ENCODE measurements around the gene DRAXIN.
A peak's percentile ranks its signal among the peaks of the same experiment; 100 is the strongest.

DRAXIN gene

GRCh38 chr1:11675325-11675724 lies 16.2 kb upstream of the DRAXIN start:
- Histone ChIP-seq H3K9ac (ENCODE audit: low read depth, low read length) (no peak overlapping the region), H3K36me3 (ENCODE audit: insufficient read depth, low read length) (peaks cover 77% of the 10 kb centered on the region), H3K27ac (ENCODE audit: low read length) (no peak overlapping the region), H3K4me1 (ENCODE audit: insufficient read depth, low read length) (peaks cover 19% of the 10 kb centered on the region), H2AFZ (ENCODE audit: low read depth, low read length) (no peak overlapping the region), H3K4me3 (ENCODE audit: low read depth in 1 of 2, low read length in 2 of 2) (no peak overlapping the region), H3K4me2 (ENCODE audit: insufficient read depth, low read length) (no peak overlapping the region), H4K20me1 (ENCODE audit: insufficient read depth, low read length) (peaks cover 48% of the 10 kb centered on the region), H3K9me3 (ENCODE audit: insufficient read depth, low read length, severe bottlenecking) (no peaks in the 10 kb centered on the region), H3K79me2 (ENCODE audit: insufficient read depth, low read length) (peaks cover 22% of the 10 kb centered on the region), H3K27me3 (ENCODE audit: insufficient read depth, low read length, poor library complexity) (no peaks in the 10 kb centered on the region)
- TF ChIP-seq EZH2 (IDR thresholded peaks at IDR 0.05; ENCODE audit: borderline replicate concordance, low read depth, low read length, severe bottlenecking) (no peak), CTCF (IDR thresholded peaks at IDR 0.05; ENCODE audit: borderline replicate concordance, extremely low read depth, low read length, poor library complexity, severe bottlenecking) (no peak)
- DNase-seq: no peak
- no peak for ATAC-seq (ENCODE audit: insufficient read depth, low read depth)

- peaks cover 49% of the 10 kb centered on the region for H4K20me1 ChIP-seq (ENCODE audit: insufficient read depth, low read length)
- H3K9ac ChIP-seq (ENCODE audit: low read depth, low read length): no peak overlapping the region
- ATAC-seq (ENCODE audit: insufficient read depth, low read depth) (no peak), DNase-seq (no peak)
- H2AFZ ChIP-seq (ENCODE audit: low read depth, low read length): no peak overlapping the region
- peaks cover 24% of the 10 kb centered on the region for H3K4me1 ChIP-seq (ENCODE audit: insufficient read depth, low read length)
- peaks cover 75% of the 10 kb centered on the region for H3K36me3 ChIP-seq (ENCODE audit: insufficient read depth, low read length)
- H3K9me3 ChIP-seq (ENCODE audit: insufficient read depth, low read length, severe bottlenecking): no peaks in the 10 kb centered on the region
- H3K27ac ChIP-seq (ENCODE audit: low read length): no peak overlapping the region
- no peak overlapping the region for H3K4me2 ChIP-seq (ENCODE audit: insufficient read depth, low read length)
- TF ChIP-seq EZH2 (IDR thresholded peaks at IDR 0.05; ENCODE audit: borderline replicate concordance, low read depth, low read length, severe bottlenecking) (no peak), CTCF (IDR thresholded peaks at IDR 0.05; ENCODE audit: borderline replicate concordance, extremely low read depth, low read length, poor library complexity, severe bottlenecking) (no peak)
- no peak overlapping the region for H3K4me3 ChIP-seq (ENCODE audit: low read depth in 1 of 2, low read length in 2 of 2)
- peaks cover 27% of the 10 kb centered on the region for H3K79me2 ChIP-seq (ENCODE audit: insufficient read depth, low read length)
- H3K27me3 ChIP-seq (ENCODE audit: insufficient read depth, low read length, poor library complexity): no peaks in the 10 kb centered on the region
Measured at GRCh38 chr1:11676386-11677103, 15.0 kb upstream of the DRAXIN start.

GRCh38 chr1:11678442-11678841 lies 13.1 kb upstream of the DRAXIN start:
- peak overlapping the region; percentile 31; the same call in 1 of the 2 replicates for H3K4me2 ChIP-seq (ENCODE audit: insufficient read depth, low read length)
- H3K4me1 ChIP-seq (ENCODE audit: insufficient read depth, low read length): peaks cover 40% of the 10 kb centered on the region
- no peak for TF ChIP-seq EZH2 (IDR thresholded peaks at IDR 0.05; ENCODE audit: borderline replicate concordance, low read depth, low read length, severe bottlenecking)
- TF ChIP-seq CTCF (IDR thresholded peaks at IDR 0.05; ENCODE audit: borderline replicate concordance, extremely low read depth, low read length, poor library complexity, severe bottlenecking): no peak
- no peak overlapping the region for H3K9ac ChIP-seq (ENCODE audit: low read depth, low read length)
- peaks cover 27% of the 10 kb centered on the region for H3K79me2 ChIP-seq (ENCODE audit: insufficient read depth, low read length)
- no peak overlapping the region for H2AFZ ChIP-seq (ENCODE audit: low read depth, low read length)
- ATAC-seq (ENCODE audit: insufficient read depth, low read depth) (no peak), DNase-seq (no peak)
- H3K27me3 ChIP-seq (ENCODE audit: insufficient read depth, low read length, poor library complexity): no peaks in the 10 kb centered on the region
- peaks cover 58% of the 10 kb centered on the region for H3K36me3 ChIP-seq (ENCODE audit: insufficient read depth, low read length)
- H3K4me3 ChIP-seq (ENCODE audit: low read depth in 1 of 2, low read length in 2 of 2): no peak overlapping the region; a peak in 1 of 4 replicates
- H3K9me3 ChIP-seq (ENCODE audit: insufficient read depth, low read length, severe bottlenecking): no peaks in the 10 kb centered on the region
- no peak overlapping the region for H3K27ac ChIP-seq (ENCODE audit: low read length)
- peaks cover 33% of the 10 kb centered on the region for H4K20me1 ChIP-seq (ENCODE audit: insufficient read depth, low read length)
